B cell (primary cell): Measurements from ENCODE around the gene ANKRD33. TPM values are rescaled to one million over a fixed set of nuclear protein-coding genes. Genes with fewer than 3 reads are reported as not detected.

Source experiments
- ATAC-seq: fragments of 200-7000 bp; cut with Tn5 transposase; one replicate; pipeline ENCODE4 v1.10.0; 2021; ENCODE audit warnings: low read depth, mild to moderate bottlenecking, moderate number of reproducible peaks, moderate library complexity
- CTCF ChIA-PET: fragments of 350-600 bp; sonication (Branson Sonifier 250); formaldehyde crosslinking; loops from one replicate; lab custom pipeline; 2021; ENCODE audit warnings: antibody characterized with exemption, inconsistent platforms; lab: Charles Lee
- POLR2A ChIA-PET: fragments of 350-600 bp; sonication (Branson Sonifier 250); formaldehyde crosslinking; loops from one replicate; lab custom pipeline; 2021; ENCODE audit warnings: antibody characterized with exemption; lab: Charles Lee
- DNase-seq: peaks from one replicate; pipeline ENCODE4 v3.0.0; 2013
- H2AFZ ChIP-seq: 2 replicates; pipeline ENCODE4 v1.6.1; 2012; ENCODE audit warnings: mild to moderate bottlenecking, low read depth, low read length; ENCODE audit not compliant: insufficient read depth, poor library complexity, severe bottlenecking
- H3K27ac ChIP-seq, 2 donors: 1 replicate in 1 of 2; 2 replicates in 1 of 2; pipeline ENCODE4 v1.5.1; 2012 to 2013; ENCODE audit warnings: low read length in 2 of 2, mild to moderate bottlenecking in 2 of 2, moderate library complexity in 1 of 2
- H3K27me3 ChIP-seq, 4 experiments: fragments of 200-600 bp in 1 of 4; sonication (generic) in 1 of 4; replicated peaks in 1 of 4; 1 replicate in 2 of 4; 2 replicates in 2 of 4; pipeline versions ENCODE4 v1.6.1 to v1.7.0; 2013 to 2016; ENCODE audit warnings: low read length in 3 of 4, mild to moderate bottlenecking in 2 of 4, mixed read lengths in 1 of 4, moderate library complexity in 1 of 4; ENCODE audit not compliant: insufficient read depth in 4 of 4, control insufficient read depth in 3 of 4; ENCODE audit errors: control extremely low read depth in 1 of 4
- H3K36me3 ChIP-seq, 2 experiments: replicated peaks in 1 of 2; 1 replicate in 1 of 2; 2 replicates in 1 of 2; pipeline versions ENCODE4 v1.6.1 to v1.7.1; 2013; ENCODE audit warnings: low read length in 1 of 2; ENCODE audit not compliant: insufficient read depth in 2 of 2, control insufficient read depth in 1 of 2; ENCODE audit errors: control extremely low read depth in 1 of 2, extremely low read depth in 1 of 2
- H3K4me1 ChIP-seq, 2 donors: fragments of 200-600 bp in 1 of 2; sonication (generic) in 1 of 2; 1 replicate in 1 of 2; 2 replicates in 1 of 2; pipeline versions ENCODE4 v1.5.1 to v1.6.1; 2013 to 2017; ENCODE audit warnings: low read length in 2 of 2; ENCODE audit not compliant: control insufficient read depth in 2 of 2, insufficient read depth in 2 of 2
- H3K4me2 ChIP-seq: replicated peaks from 2 replicates; pipeline ENCODE3; 2012; ENCODE audit warnings: mild to moderate bottlenecking, low read depth, low read length; ENCODE audit not compliant: poor library complexity, severe bottlenecking
- H3K4me3 ChIP-seq, 5 experiments: fragments of 200-600 bp in 1 of 5; sonication (generic) in 1 of 5; 1 replicate in 3 of 5; 2 replicates in 2 of 5; pipeline versions ENCODE4 v1.5.1 to v1.7.0; 2011 to 2016; ENCODE audit warnings: low read length in 4 of 5, mild to moderate bottlenecking in 4 of 5, low read depth in 2 of 5, control low read depth in 1 of 5, moderate library complexity in 1 of 5; ENCODE audit not compliant: insufficient read depth in 1 of 5; ENCODE audit errors: control extremely low read depth in 1 of 5, extremely low read depth in 1 of 5
- H3K79me2 ChIP-seq: fragments of 200-600 bp; sonication (generic); one replicate; pipeline ENCODE4 v1.6.0; 2016; ENCODE audit warnings: low read length; ENCODE audit not compliant: control insufficient read depth, insufficient read depth
- H3K9ac ChIP-seq: fragments of 200-600 bp; sonication (generic); 2 replicates; pipeline ENCODE4 v1.6.1; 2017; ENCODE audit warnings: mild to moderate bottlenecking, low read length, moderate library complexity
- H3K9me3 ChIP-seq, 3 donors: one replicate each; pipeline versions ENCODE4 v1.6.1 to v1.7.1; 2013; ENCODE audit warnings: low read length in 2 of 3; ENCODE audit not compliant: control insufficient read depth in 2 of 3, insufficient read depth in 1 of 3; ENCODE audit errors: control extremely low read depth in 1 of 3
- H4K20me1 ChIP-seq: 2 replicates; pipeline ENCODE4 v1.6.0; 2012; ENCODE audit warnings: mild to moderate bottlenecking, low read length; ENCODE audit not compliant: insufficient read depth, control insufficient read depth, poor library complexity, severe bottlenecking
- H3K27ac Mint-ChIP-seq: one replicate; pipeline ENCODE4 v1.8.0; 2021; ENCODE audit warnings: mixed read lengths
- H3K27me3 Mint-ChIP-seq: one replicate; pipeline ENCODE4 v1.8.0; 2021; ENCODE audit warnings: mixed read lengths
- H3K4me1 Mint-ChIP-seq: one replicate; pipeline ENCODE4 v1.8.0; 2021; ENCODE audit warnings: mixed read lengths
- H3K4me3 Mint-ChIP-seq: one replicate; pipeline ENCODE4 v1.8.0; 2021; ENCODE audit warnings: mixed read lengths
- H3K9me3 Mint-ChIP-seq: one replicate; pipeline ENCODE4 v1.8.0; 2022; ENCODE audit warnings: mixed read lengths; ENCODE audit not compliant: insufficient read depth
- CTCF ChIP-seq: fragments of 200-600 bp; IDR thresholded peaks from one replicate; pipeline ENCODE4 v1.8.0; 2022; ENCODE audit warnings: antibody characterized with exemption, mild to moderate bottlenecking
- EZH2 ChIP-seq: IDR thresholded peaks from 2 replicates; pipeline ENCODE4 v1.6.1; 2012; ENCODE audit warnings: borderline replicate concordance, low read depth, mild to moderate bottlenecking, moderate library complexity, low read length; ENCODE audit not compliant: insufficient read depth, poor library complexity, severe bottlenecking
- WGBS: methylation state at CpG from one replicate; pipeline ENCODE4 v1.1.5; 2013; ENCODE audit warnings: missing lambda C conversion rate; ENCODE audit not compliant: insufficient coverage; 5-methylcytosine and 5-hydroxymethylcytosine counted together
- intact Hi-C: fragments of 100-400 bp; cut with micrococcal nuclease; formaldehyde crosslinking; loops from one replicate; pipeline ENCODE4 v1.10.0; 2022
- polyA minus RNA-seq: library from RNA; depleted of rRNA, polyadenylated mRNA; stranded (reverse); fragments of >200 nt; gene quantifications from 2 replicates; pipeline ENCODE4 v1.2.3, GENCODE V29; 2012
- polyA plus RNA-seq: library from polyadenylated mRNA; depleted of rRNA; stranded (reverse); fragments of >200 nt; gene quantifications from 2 replicates; pipeline ENCODE4 v1.2.3, GENCODE V29; 2012
- total RNA-seq, 2 donors: library from RNA; stranded (reverse); fragments of 120-200 nt in 1 of 2; gene quantifications; 1 replicate in 1 of 2; 2 replicates in 1 of 2; pipeline versions ENCODE4 v1.2.3 to v1.2.4, GENCODE V29; 2013 to 2022

ANKRD33 gene
- total RNA-seq (not detected in 2 replicates), polyA plus RNA-seq (not detected in 2 replicates), polyA minus RNA-seq (not detected in 2 replicates)
- not detected for total RNA-seq (2013)

- Mint-ChIP-seq H3K4me1 (peaks cover 12% of the 10 kb centered on the region), H3K9me3 (peaks cover 8% of the 10 kb centered on the region), H3K27me3 (peaks cover 3% of the 10 kb centered on the region), H3K4me3 (no peak within 1 kb of the TSS), H3K27ac (no peak within 1 kb of the TSS)
- ATAC-seq (no peak), DNase-seq (no peak)
- H3K4me1 ChIP-seq, result peaks cover 5 to 19% of the 10 kb centered on the region in 2 donors
- H3K36me3 ChIP-seq, result no peaks in the 10 kb centered on the region
- no peak within 1 kb of the TSS for H2AFZ ChIP-seq
- H4K20me1 ChIP-seq, result no peaks in the 10 kb centered on the region
- H3K79me2 ChIP-seq, result no peaks in the 10 kb centered on the region
- H3K27me3 ChIP-seq, result peaks cover 0 to 5% (median 0%) of the 10 kb centered on the region in 4 experiments
- H3K9ac ChIP-seq, result no peak within 1 kb of the TSS
- ChIA-PET CTCF (no interaction called here), POLR2A (no interaction called here)
- no peak within 1 kb of the TSS for H3K4me3 ChIP-seq
- no peak within 1 kb of the TSS for H3K27ac ChIP-seq
- intact Hi-C loops, result no loop called here
- H3K9me3 ChIP-seq, result peaks cover 0 to 14% (median 0%) of the 10 kb centered on the region in 3 donors
- 65% methylated on average over 36 of the region's 41 CpGs for WGBS
- H3K4me2 ChIP-seq, result peak within 1 kb of the TSS; percentile 11
- TF ChIP-seq CTCF, result no peak
- no peak for TF ChIP-seq EZH2
These were observed at the start of gene ANKRD33 for GRCh38 chr12:51887476-51888315. ANKRD33 (plus strand) TSS chr12:51888103; CDS start chr12:51888187, 84 bp downstream.

GRCh38 chr12:51838762-51839161, 49.1 kb upstream of the ANKRD33 start:
- no peak for ATAC-seq
- Histone ChIP-seq H2AFZ (no peak overlapping the region), H3K36me3 (no peaks in the 10 kb centered on the region), H3K27ac (no peak overlapping the region), H3K79me2 (no peaks in the 10 kb centered on the region), H4K20me1 (no peaks in the 10 kb centered on the region), H3K4me1 (no peaks in the 10 kb centered on the region), H3K4me3 (no peak overlapping the region), H3K27me3 (peaks cover 0 to 45% (median 7%) of the 10 kb centered on the region in 4 experiments), H3K9me3 (peaks cover 0 to 7% (median 0%) of the 10 kb centered on the region in 3 donors), H3K9ac (no peak overlapping the region), H3K4me2 (no peak overlapping the region)
- no peak for TF ChIP-seq CTCF
- WGBS, result 78% methylated on average over 3 of the region's 4 CpGs
- no peaks in the 10 kb centered on the region for H3K9me3 Mint-ChIP-seq
- H3K4me1 Mint-ChIP-seq, result no peaks in the 10 kb centered on the region
- no peak overlapping the region for H3K27ac Mint-ChIP-seq
- peaks cover 50% of the 10 kb centered on the region for H3K27me3 Mint-ChIP-seq
- POLR2A ChIA-PET, result no interaction called here
- H3K4me3 Mint-ChIP-seq, result no peak overlapping the region
- no peak for DNase-seq
- CTCF ChIA-PET, result no interaction called here
- intact Hi-C loops, result no loop called here
